HG02610 (cell line): Measurements from ENCODE around the gene RXFP4.
"Not testable (repeated sequence)": the region's sequence is repeated elsewhere in the genome, so short reads cannot be mapped to it uniquely, and the experiment has no call there.

ENCODE experiments used
- ATAC-seq: cut with Tn5 transposase; IDR thresholded peaks from one replicate; pipeline ENCODE4 v1.9.1; 2021; ENCODE audit warnings: mild to moderate bottlenecking, moderate library complexity; ENCODE audit not compliant: unreplicated experiment

The RXFP4 gene, protein sequence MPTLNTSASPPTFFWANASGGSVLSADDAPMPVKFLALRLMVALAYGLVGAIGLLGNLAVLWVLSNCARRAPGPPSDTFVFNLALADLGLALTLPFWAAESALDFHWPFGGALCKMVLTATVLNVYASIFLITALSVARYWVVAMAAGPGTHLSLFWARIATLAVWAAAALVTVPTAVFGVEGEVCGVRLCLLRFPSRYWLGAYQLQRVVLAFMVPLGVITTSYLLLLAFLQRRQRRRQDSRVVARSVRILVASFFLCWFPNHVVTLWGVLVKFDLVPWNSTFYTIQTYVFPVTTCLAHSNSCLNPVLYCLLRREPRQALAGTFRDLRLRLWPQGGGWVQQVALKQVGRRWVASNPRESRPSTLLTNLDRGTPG

DNA sequence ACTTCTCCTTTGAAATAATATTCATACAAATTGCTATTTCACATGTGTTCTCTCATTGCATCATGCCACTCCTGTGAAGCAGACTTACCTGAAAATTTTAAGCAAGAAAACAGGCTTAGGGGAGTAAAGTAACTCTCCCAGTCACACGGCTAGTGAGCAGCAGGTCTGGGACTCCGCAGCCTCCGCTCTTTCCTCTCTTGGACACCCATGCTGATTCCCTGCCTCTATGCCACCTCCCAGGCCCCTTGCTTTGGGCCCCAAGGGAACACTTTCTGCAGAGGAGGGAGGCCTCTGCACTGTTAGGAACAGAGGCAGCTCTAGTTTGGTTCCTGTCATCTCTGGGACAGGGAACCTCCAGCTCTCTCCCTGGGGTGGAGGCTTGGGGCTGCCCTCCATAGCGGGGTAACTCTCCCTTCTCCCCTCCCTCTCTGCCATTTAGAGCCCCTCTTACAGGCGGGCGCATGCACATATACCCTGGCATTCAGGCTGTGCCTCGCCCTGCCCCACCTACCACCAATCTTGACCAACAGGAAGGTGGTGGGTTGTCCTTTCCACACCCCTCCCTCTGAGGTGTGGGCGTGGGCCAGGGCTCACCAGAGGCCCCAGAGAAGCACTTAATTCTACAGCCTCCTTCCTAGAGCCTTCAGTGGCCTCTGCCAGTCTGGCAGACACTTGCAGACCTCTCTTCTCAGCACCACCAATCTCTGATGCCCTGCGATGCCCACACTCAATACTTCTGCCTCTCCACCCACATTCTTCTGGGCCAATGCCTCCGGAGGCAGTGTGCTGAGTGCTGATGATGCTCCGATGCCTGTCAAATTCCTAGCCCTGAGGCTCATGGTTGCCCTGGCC is at the start of gene RXFP4:
TSS of gene RXFP4 (plus strand) at position 646 of the 852 bp plus-strand sequence. CDS start at position 718, 72 bp downstream.
- no peak for ATAC-seq

DNA sequence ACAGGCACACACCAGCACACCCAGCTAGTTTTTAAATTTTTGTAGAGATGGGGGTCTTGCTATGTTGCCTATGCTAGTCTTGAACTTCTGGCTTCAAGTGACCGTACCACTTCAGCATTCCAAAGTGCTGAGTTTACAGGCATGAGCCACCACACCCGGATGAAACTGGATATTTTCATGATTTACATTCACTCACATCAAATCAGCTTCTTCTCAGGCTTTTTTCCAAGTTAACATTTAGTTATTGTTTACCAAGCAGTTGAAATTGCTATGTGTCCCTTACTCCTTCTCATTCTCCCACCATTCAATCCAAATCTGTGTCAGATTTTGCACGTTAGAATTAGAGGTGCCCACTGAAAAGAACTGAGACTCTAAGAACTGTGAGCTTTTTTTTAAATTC is 48.6 kb upstream of the RXFP4 start:
- no peak for ATAC-seq

DNA sequence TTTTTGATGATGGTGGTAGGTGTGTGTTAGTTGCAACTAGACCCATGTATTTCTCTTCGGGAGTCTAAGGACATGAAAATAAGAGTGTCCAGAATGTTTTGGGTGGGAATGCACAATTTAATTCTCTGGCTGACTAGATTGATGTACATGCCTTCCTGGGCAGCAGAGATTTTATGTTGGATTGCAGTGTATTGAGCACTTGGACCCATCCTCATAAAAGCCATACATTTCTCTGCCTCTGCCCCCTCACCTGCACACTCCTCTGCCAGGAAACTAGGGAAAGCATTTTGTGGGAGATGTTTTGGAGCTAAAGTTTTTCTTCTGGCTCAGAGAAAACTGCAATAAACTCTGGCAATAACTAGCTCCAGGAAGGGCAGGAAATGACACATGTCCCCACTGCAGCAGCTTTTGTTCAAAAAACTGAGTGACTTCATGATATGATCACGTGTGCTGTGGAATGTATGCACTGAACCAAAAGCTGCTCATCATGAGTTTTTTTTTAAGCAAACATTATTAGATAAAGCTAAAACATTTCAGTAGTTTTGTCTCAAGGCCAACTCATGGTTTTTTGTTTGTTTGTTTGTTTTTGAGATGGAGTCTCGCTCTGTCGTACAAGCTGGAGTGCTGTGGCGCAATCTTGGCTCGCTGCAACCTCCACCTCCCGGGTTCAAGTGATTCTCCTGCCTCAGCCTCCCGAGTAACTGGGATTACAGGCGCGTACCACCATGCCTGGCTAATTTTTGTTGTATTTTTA is 47.9 kb upstream of the RXFP4 start:
- ATAC-seq: no peak

DNA sequence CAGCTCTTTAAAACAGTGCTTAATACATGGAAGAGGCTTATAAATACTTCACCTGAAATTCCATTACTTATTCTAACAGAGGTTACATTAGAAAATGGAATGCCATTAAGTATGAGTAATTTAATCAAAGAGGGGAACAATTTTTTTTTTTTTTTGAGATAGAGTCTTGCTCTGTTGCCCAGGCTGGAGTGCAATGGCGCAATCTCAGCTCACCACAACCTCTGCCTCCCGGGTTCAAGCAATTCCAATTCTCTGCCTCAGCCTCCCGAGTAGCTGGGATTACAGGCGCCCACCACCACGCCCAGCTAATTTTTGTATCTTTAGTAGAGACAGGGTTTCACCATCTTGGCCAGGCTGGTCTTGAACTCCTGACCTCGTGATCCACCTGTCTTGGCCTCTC is 45.8 kb upstream of the RXFP4 start:
- not testable (repeated sequence) for ATAC-seq

DNA sequence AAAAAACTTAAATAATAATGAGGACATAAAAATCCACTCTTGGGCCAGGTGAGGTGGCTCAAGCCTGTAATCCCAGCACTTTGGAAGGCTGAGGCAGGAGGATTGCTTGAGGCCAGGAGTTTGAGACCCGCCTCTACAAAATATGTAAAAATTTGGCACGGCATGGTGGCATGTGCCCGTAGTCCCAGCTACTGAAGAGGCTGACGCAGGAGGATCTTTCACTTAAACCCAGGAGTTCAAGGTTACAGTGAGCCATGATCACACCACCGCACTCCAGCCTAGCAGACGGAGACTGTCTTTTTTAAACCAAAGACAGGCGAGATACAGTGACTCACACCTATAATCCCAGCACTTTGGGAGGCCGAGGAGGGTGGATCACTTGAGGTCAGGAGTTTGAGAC is 45.0 kb upstream of the RXFP4 start:
- not testable (repeated sequence) for ATAC-seq

DNA sequence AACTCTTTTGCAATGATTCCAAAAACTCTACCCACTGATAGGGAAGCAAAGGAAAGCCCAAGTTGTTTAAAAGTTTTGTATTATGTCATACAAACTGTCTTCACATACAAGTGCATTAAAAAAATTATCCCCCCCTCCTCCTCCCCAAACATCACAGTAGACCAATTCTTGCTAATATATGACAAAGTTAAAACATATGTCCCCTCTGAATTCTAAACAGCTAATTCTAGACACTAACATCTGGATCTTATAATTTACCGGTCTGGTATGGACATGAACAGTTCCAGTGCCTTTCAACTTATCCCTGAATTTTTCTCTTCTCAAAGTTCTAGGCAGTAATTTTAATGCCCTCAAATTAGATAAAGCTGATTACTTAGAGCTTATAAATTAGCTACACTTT is 43.7 kb upstream of the RXFP4 start:
- ATAC-seq: no peak

DNA sequence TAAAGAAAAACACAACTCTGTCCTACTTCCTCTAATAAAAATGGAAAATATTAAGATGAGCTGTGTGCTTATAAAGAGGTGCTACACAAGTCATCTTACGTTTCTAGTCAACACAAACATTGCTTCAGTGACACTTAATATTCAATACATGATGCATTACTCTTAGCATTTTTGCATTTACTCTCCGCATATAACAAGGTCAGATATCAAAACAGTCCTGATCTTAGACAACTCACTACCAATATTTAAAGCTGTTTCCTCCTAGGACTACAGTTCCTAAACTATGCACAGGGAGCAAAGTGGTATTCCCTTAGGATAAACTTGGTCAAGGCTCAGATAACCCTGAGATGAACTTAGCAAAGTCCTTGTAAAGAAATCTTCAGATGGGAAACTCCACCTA is 42.5 kb upstream of the RXFP4 start:
- ATAC-seq: no peak

DNA sequence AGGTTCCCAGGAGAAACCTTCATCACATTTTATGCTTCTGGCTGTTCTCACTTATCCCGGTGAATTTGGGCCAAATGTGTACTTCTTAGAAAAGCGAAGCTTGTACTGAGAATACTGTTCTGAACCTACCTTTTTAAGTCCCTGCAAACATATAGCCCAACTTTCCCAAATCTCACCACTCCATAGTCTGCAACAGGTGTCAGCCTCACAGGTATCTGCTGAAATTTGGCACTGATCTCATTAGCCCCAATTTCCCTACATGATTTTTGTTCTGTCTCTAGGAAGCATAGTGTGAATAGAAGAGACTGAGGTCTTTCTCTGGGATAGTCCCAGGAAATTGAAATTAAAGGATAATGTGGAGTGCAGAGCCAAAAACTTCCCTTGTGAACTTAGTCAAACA is 41.8 kb upstream of the RXFP4 start:
- no peak for ATAC-seq

DNA sequence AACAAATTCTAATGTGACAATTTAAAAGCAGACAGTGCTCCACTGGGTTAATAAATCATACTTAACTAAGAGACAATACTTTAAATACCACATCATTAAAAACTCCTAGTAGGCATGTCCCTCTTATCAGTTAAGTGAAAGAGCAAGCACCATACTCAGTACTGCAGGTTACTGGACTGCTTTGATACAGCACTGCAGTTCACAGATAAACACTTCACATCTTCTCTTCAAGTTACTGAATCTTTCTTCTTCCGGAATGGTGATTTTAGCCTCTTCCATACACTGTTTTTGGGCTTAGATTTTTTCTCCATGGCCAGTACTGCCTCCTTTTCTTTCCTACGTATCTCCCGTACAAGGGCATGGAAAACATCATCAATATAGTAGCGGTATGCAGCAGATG is 41.3 kb upstream of the RXFP4 start:
- no peak for ATAC-seq

DNA sequence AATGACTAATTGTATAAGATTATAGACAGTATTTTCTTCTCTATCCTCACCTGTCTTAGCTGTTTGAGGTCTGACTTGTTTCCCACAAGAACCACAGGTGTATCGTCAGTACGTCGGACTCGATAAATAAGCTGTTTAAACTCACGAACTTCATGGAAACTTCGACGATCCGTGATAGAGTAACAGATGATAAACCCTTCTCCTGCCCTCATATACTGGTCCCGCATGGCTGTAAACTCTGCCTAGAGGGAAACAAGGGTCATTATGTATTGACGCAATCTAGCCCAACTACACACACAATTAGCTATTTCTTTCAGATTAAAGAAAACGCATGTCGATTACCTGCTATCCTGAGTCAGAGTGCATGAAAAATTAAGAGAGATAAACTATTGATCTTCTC is 37.2 kb upstream of the RXFP4 start:
- ATAC-seq: no peak

DNA sequence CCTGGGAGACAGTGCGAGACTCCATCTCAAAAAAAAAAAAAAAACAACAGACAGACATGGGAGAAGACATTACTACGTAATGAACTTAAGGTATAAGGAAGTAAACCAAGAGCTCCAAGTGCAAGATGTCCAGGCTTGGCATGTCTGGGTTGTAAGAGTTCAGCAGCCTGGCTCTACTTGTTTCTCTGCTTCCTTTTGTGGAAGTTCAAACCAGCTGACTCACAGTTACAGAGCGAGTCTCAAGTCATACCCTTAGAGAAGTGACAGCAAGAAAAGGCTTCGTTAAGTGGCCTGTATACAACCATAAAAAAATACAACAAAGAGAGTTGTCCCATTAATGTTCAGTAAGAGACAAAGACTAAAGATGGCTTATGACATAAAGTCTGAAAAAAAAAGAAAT is 31.5 kb upstream of the RXFP4 start:
- no peak for ATAC-seq

DNA sequence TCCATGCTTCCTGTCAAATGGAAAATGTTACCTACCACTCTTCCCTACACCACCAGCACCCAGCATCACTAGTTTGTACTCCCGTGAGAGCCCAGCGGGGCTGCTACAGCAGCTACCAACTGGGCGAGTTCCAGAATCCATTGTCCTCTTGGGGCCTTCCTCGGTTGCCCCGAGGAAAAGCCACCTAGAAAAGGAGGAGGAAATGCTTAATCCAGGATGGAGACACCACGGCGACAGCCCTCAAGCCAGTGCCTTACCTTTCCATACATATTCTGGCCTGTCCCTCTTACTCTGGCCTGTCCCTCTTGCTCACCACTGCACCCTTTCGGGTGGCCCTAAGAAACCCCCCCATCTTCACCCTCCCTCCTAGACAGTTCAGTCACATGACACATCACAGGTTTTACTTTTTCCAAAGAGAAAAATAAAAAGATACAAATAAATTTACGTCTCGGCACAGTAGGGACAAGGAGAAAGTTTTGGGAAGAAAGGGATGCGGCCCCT is 30.8 kb upstream of the RXFP4 start:
- no peak for ATAC-seq

DNA sequence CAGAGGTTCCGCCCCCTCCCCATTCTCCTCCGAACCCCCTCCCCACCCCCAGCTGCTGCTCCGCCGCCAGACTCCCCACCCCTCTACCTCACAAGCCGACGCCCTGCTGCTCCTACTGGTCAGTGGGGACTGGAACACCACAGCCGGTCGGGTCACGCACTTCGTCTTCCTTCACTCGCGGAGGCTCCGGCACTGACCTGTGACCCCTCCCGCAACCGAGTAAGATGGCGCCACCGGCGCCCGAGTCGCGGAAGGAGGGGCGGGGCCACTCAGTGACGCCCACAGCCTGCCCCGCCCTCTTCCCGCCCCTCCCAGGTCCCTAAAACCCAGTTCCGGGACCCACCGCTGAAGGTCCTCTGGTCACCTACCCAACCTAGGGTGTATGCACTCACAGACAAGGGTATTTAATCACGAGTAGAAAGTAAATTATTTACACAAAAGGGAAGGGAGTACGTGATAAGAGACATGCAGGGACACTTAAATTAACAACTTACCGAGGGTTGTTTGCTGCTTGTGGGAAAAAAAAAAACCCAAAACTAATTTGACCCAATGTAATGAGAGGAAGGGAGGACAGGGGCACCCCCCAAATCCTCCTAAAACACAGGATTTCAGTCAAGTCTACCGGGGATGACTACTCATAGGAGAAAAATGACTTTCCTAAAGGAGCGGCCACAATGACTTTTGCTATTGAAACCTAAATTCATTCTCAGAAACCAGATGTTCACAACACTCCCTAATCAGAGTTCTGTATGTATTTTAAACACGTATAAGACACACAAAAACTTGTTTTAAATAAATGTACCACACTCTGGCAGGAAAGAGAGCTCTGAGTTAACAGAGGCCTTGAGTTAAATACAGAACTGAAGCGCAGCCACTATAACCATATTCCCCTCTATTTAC is 30.0 kb upstream of the RXFP4 start, which contains the start of gene RIT1:
TSS of gene RIT1 (minus strand) at position 194 of the 900 bp plus-strand sequence. CDS start 588 bp downstream, outside the sequence.
- peak; percentile 80 for ATAC-seq

DNA sequence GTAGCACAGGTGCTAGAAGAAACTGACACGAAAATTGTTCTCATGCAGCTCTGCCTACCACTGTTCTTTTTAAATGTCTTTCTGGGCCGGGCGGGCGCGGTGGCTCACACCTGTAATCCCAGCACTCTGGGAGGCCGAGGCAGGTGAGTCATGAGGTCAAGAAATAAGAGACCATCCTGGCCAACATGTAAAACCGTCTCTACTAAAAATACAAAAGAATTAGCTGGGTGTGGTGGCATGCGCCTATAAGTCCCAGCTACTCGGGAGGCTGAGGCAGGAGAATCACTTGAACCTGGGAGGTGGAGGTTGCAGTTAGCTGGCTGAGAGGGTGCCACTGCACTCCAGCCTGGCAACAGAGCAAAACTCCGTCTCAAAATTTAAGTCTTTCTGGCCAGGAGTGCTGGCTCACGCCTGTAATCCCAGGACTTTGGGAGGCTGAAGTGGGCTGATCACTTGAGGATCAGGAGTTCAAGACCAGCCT is 29.3 kb upstream of the RXFP4 start:
- ATAC-seq: no peak

DNA sequence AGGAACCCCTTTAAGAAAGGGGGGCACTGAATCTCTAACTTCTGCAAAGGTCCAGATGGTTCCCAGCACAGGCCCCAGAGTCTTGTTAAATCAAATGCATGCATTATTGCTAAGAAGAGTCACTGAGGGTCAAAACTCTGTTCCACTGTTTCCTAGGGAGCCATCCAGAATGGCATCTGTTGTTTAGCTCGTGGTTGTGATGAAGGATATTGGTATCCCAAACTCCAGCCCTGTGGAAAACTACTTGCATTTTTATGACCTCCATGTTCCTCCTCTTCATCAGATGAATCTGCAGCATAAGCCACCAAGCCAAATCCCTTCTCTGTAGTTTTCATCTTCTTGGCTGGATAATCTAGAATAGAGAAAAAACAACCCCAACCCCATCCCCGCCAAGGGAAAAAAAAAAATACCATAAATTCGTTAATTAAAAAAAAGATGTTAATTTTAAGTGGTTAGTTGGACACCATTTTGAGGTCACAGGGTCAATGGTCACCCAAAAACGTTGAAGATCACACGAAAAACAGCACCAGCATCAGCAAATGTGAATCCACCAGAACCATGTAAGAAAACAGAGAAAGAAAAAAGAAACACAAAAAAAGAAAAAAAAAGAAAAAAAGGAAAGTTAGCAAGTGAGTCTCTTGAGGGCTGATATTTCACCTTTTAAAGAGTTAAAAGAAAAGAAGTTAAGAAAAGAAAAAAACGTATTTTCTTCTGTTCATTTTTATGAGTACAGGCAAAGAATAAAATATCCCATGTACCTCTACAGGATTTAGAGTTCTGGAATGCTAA is 27.3 kb upstream of the RXFP4 start:
- no peak for ATAC-seq

DNA sequence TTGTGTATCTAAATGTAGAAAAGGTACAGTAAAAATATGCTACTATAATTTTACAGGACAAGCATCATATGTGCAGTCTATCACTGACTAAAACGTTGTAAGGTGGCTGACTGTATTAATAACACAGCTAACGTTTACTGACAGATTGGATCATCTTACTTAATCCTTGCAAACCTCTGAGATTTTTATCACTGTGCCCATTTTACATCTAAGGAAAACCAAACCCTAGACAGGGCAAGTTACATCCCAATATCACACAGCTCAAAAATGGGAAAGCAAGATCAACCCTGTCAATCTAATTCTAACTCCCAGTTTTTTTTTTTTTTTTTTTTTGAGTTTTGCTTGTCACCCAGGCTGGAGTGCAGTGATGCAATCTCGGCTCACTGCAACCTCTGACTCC is 22.8 kb upstream of the RXFP4 start:
- no peak for ATAC-seq

DNA sequence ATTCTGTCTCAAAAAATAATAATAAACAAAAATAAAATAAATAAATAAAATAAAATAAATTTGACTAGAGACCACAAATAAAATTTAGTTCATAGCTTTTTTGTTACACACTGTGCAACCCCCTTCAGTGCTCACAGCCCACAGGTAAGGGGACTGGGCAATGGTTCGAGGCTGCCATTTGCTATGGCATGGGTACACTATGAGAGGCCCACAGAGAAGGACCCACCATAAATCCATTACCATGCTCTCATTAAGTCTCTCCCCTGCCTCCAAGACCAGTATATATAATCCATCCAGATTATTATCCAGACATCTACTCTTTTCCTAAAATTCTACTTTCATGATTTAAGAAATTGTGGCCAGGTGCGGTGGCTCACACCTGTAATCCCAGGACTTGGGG is 21.6 kb upstream of the RXFP4 start:
- ATAC-seq: no peak

DNA sequence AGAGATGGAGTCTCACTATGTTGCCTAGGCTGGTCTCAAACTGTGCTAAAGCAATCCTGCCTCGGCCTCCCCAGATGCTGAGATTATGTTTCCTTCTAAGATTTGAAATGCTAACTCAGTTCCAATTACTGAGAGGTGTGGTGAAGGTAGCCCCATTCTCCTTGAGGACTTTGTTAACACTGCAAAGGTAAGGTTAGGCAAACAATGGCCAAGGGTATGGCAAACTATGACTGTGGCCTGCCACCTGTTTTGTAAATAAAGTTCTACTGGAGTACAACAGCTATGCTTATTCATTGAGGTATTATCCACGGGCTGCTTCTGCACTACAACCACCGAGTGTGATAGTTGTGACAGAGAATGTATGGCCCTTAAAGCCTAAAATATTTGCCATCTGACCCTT is 20.7 kb upstream of the RXFP4 start:
- no peak for ATAC-seq

DNA sequence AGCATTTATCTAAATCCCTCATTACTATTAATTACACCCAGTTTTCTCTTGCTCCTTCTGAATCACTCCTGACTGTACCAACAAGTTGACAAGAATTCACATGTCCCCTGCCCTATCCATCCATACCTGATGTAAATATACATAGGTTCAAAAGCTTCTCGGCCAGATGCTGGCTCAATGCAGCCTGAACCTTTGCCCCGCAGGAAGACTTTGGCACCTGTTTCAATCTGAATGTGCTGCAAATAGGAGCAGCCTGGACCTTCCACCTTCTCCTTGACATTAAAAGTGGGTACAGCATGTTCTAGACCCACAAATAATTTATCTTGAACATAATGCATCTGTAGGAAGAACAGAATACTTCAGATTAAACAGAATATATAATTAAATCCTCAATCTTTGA is 15.9 kb upstream of the RXFP4 start:
- no peak for ATAC-seq
